Loucy (cell line): ENCODE data around the gene TNPO1.

ENCODE experiments used
- H2AFZ ChIP-seq: fragments of 200-600 bp; sonication (generic); 2 replicates; pipeline ENCODE4 v1.6.0; 2016; ENCODE audit warnings: antibody characterized with exemption, mild to moderate bottlenecking, low read length, moderate library complexity
- H3F3A ChIP-seq: fragments of 200-600 bp; 2 replicates; pipeline ENCODE4 v1.6.0; 2016; ENCODE audit warnings: antibody characterized with exemption, low read depth, mild to moderate bottlenecking
- H3K27me3 ChIP-seq: fragments of 200-600 bp; sonication (generic); 2 replicates; pipeline ENCODE4 v1.6.1; 2014; ENCODE audit warnings: low read length, mild to moderate bottlenecking; ENCODE audit not compliant: insufficient read depth, poor library complexity, severe bottlenecking
- H3K36me3 ChIP-seq: fragments of 200-600 bp; sonication (generic); 2 replicates; pipeline ENCODE4 v1.6.1; 2016; ENCODE audit warnings: low read length; ENCODE audit not compliant: insufficient read depth
- H3K4me1 ChIP-seq: fragments of 200-600 bp; sonication (generic); 2 replicates; pipeline ENCODE4 v1.5.1; 2014; ENCODE audit warnings: low read length, mild to moderate bottlenecking; ENCODE audit not compliant: insufficient read depth, poor library complexity, severe bottlenecking
- H3K4me2 ChIP-seq: fragments of 200-600 bp; sonication (generic); 2 replicates; pipeline ENCODE4 v1.6.0; 2014; ENCODE audit warnings: antibody characterized with exemption, low read length, low read depth, mild to moderate bottlenecking; ENCODE audit not compliant: poor library complexity, severe bottlenecking
- H3K4me3 ChIP-seq: fragments of 200-600 bp; sonication (generic); 2 replicates; pipeline ENCODE4 v1.5.1; 2014; ENCODE audit warnings: low read length, mild to moderate bottlenecking, mixed read lengths; ENCODE audit not compliant: poor library complexity, severe bottlenecking
- H3K79me2 ChIP-seq: fragments of 200-600 bp; sonication (generic); 2 replicates; pipeline ENCODE4 v1.6.1; 2014; ENCODE audit warnings: low read length; ENCODE audit not compliant: insufficient read depth
- H3K9ac ChIP-seq: fragments of 200-600 bp; sonication (generic); 2 replicates; pipeline ENCODE4 v1.6.0; 2014; ENCODE audit warnings: mild to moderate bottlenecking, low read depth, low read length, moderate library complexity; ENCODE audit not compliant: poor library complexity, severe bottlenecking
- H3K9me2 ChIP-seq: fragments of 200-600 bp; sonication (generic); replicated peaks from 2 replicates; pipeline ENCODE4 v1.6.1; 2016; ENCODE audit warnings: low read depth, low read length, mixed read lengths
- H3K9me3 ChIP-seq: fragments of 200-600 bp; sonication (generic); 2 replicates; pipeline ENCODE4 v1.6.1; 2014; ENCODE audit warnings: mild to moderate bottlenecking, antibody characterized with exemption, low read length, low read depth; ENCODE audit not compliant: insufficient read depth
- H4K20me1 ChIP-seq: fragments of 200-600 bp; sonication (generic); 2 replicates; pipeline ENCODE4 v1.6.0; 2014; ENCODE audit warnings: antibody characterized with exemption, low read length, mild to moderate bottlenecking; ENCODE audit not compliant: insufficient read depth, poor library complexity, severe bottlenecking
- EZH2phosphoT487 ChIP-seq: fragments of 200-600 bp; IDR thresholded peaks from 2 replicates; pipeline ENCODE4 v1.6.1; 2018; ENCODE audit warnings: antibody characterized with exemption, mild to moderate bottlenecking, moderate library complexity, borderline replicate concordance
- TF ChIP-seq, protein P1 (sequence below): fragments of 200-600 bp; sonication (generic); conservative IDR thresholded peaks from 2 replicates; pipeline ENCODE4 v1.5.1; 2014; ENCODE audit warnings: mild to moderate bottlenecking, antibody characterized with exemption, low read length

TNPO1 gene

DNA sequence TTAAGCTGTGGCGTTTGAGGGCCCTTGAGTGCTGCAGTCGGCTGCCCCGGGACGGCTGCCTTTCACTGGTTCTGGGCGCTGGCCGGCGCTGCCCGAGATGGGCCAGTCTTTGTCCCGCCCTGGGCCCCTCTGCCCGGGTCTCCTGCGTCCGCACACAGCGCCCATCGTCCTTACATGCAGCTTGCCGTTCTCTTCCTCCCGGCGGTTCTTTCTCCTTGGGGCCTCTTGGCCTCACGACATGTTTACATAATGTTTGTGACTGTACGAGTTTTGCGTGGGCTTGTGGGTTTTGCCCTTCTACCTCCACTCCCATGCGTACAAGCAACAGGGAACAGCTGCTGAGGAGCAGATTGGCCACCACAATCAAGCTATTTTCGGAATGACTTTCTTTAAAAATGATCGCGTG is 618 bp downstream of the TNPO1 start:
- Histone ChIP-seq H3K4me1 (no peaks in the 10 kb centered on the region), H3K4me2 (no peak overlapping the region), H3K9ac (no peak overlapping the region), H3K9me2 (no peaks in the 10 kb centered on the region), H4K20me1 (no peaks in the 10 kb centered on the region), H3K27me3 (no peaks in the 10 kb centered on the region), H3F3A (no peaks in the 10 kb centered on the region), H2AFZ (no peak overlapping the region), H3K79me2 (no peaks in the 10 kb centered on the region), H3K9me3 (no peaks in the 10 kb centered on the region), H3K36me3 (no peaks in the 10 kb centered on the region), H3K4me3 (no peak overlapping the region)
- TF ChIP-seq, protein P1, sequence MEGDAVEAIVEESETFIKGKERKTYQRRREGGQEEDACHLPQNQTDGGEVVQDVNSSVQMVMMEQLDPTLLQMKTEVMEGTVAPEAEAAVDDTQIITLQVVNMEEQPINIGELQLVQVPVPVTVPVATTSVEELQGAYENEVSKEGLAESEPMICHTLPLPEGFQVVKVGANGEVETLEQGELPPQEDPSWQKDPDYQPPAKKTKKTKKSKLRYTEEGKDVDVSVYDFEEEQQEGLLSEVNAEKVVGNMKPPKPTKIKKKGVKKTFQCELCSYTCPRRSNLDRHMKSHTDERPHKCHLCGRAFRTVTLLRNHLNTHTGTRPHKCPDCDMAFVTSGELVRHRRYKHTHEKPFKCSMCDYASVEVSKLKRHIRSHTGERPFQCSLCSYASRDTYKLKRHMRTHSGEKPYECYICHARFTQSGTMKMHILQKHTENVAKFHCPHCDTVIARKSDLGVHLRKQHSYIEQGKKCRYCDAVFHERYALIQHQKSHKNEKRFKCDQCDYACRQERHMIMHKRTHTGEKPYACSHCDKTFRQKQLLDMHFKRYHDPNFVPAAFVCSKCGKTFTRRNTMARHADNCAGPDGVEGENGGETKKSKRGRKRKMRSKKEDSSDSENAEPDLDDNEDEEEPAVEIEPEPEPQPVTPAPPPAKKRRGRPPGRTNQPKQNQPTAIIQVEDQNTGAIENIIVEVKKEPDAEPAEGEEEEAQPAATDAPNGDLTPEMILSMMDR, result no peak
- no peak for TF ChIP-seq EZH2phosphoT487

DNA sequence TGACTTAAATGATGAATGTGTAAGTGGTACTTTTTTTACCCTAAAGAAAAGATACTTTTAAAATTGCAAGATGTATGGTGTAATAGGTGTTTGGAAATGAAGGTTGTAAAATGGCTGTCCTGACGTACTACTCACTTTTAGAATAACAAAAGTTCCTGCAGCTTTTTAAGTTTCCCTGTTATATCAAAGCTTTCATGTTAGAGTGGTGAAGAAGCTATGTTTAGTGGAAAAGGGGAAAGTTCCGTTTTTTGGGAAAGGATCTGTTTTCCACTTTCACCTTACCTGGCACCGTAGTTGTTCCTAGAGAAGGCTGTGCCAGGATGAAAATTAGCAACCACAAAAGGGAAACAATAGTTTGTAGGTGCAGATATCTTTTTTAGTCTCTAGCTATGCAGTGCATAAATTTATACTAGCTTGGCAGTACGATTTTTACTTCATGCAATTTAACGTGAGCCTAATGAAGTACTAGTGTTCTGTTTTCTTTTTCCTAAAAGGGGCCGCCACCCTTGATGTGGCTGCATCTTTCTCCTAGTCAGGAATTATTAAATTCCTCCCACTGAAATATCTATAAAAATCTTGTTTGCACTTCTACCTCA is 1.3 kb downstream of the TNPO1 start:
- Histone ChIP-seq H3F3A (no peaks in the 10 kb centered on the region), H2AFZ (no peak overlapping the region), H4K20me1 (no peaks in the 10 kb centered on the region), H3K27me3 (no peaks in the 10 kb centered on the region), H3K4me2 (no peak overlapping the region), H3K4me1 (no peaks in the 10 kb centered on the region), H3K79me2 (no peaks in the 10 kb centered on the region), H3K9me2 (no peaks in the 10 kb centered on the region), H3K4me3 (no peak overlapping the region), H3K9ac (no peak overlapping the region), H3K9me3 (no peaks in the 10 kb centered on the region), H3K36me3 (no peaks in the 10 kb centered on the region)
- no peak for TF ChIP-seq EZH2phosphoT487
- TF ChIP-seq, protein P1, result no peak

DNA sequence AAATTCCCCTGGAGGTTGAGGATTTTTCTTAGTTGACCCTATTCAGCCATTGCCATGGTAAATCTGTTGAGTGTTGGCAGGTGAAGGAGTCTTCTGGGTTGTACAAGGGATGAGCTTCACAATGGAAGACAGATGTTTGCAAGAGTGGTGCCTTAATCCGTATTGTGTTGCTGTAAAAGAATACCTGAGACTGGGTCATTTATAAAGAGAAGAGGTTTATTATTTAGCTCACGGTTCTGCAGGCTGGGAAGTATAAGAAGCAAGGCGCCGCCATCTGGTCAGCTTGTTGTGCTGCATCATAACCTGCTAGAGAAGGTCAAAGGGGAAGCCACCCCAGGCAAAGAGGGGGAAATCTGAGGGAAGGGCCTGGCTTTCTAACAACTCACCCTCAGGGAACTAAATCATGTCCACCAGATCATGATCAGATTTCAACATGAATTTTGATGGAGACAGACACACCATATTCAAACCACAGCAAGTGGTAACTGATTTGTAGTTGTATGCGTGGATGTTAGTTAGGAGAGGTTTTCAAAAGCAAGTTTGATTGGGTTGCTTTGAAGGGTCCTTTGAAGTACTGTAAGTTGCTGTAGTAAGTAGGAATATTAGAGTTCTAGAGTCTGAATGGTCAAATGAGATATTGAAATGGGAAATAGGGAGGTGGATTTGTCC is 2.5 kb downstream of the TNPO1 start:
- Histone ChIP-seq H3K36me3 (no peaks in the 10 kb centered on the region), H3K27me3 (no peaks in the 10 kb centered on the region), H2AFZ (no peak overlapping the region), H3K4me3 (no peak overlapping the region), H3K9ac (no peak overlapping the region), H4K20me1 (no peaks in the 10 kb centered on the region), H3K9me2 (no peaks in the 10 kb centered on the region), H3K79me2 (no peaks in the 10 kb centered on the region), H3K4me1 (no peaks in the 10 kb centered on the region), H3K4me2 (no peak overlapping the region), H3K9me3 (no peaks in the 10 kb centered on the region), H3F3A (no peaks in the 10 kb centered on the region)
- no peak for TF ChIP-seq EZH2phosphoT487
- TF ChIP-seq, protein P1, result peak; percentile 76
